AG10803 (cell line): ENCODE results near the gene PPM1E.
"Not testable (repeated sequence)": the region's sequence is repeated elsewhere in the genome, so short reads cannot be mapped to it uniquely, and the experiment has no call there.

Experiments used
- DNase-seq: peaks from one replicate; pipeline ENCODE4 v3.0.0; 2010; ENCODE audit warnings: low read depth
- H3K4me3 ChIP-seq: 2 replicates; pipeline ENCODE4 v1.5.1; 2011; ENCODE audit warnings: mild to moderate bottlenecking, low read length, control low read depth
- CTCF ChIP-seq: conservative IDR thresholded peaks from 2 replicates; pipeline ENCODE4 v1.5.1; 2011; ENCODE audit warnings: mild to moderate bottlenecking, low read length, control low read depth, inconsistent platforms

PPM1E gene

GRCh38 chr17:58947411-58947810 is 191.8 kb downstream of the PPM1E start:
- H3K4me3 ChIP-seq, result no peak overlapping the region
- no peak for TF ChIP-seq CTCF
- DNase-seq, result no peak

DNA sequence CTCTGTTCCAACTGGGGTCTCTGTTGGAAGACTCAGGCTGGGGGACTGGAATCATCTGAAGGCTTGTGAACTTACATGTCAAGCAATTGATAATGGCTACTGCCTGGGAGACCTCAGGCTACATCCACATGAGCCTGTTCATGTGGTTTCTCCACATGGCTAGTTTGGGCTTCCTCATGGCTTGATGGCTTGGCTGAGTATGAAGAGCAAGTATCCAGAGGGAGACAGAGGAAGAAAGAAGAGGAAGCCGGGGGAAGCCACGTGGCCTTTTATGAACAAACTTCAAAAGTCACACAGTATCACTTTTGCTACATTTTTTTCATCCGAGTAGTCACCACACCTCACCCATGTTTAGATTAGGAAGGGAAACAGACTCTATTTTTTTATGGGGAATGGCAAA is 192.2 kb downstream of the PPM1E start:
- TF ChIP-seq CTCF, result no peak
- no peak for DNase-seq
- no peak overlapping the region for H3K4me3 ChIP-seq

- DNase-seq, result not testable (repeated sequence)
Measured at GRCh38 chr17:58954358-58954757, 198.7 kb downstream of the PPM1E start.

GRCh38 chr17:58956997-58957724 is 201.5 kb downstream of the PPM1E start:
- DNase-seq, result no peak
- no peak for TF ChIP-seq CTCF

More at GRCh38 chr17:58954358-58954757, 198.7 kb downstream of the PPM1E start:
- H3K4me3 ChIP-seq, result not testable (repeated sequence)

GRCh38 chr17:58957725-58958073 is 202.0 kb downstream of the PPM1E start:
- H3K4me3 ChIP-seq, DNase-seq: not testable (repeated sequence)

More at GRCh38 chr17:58956997-58957724, 201.5 kb downstream of the PPM1E start:
- H3K4me3 ChIP-seq, result no peak overlapping the region

DNA sequence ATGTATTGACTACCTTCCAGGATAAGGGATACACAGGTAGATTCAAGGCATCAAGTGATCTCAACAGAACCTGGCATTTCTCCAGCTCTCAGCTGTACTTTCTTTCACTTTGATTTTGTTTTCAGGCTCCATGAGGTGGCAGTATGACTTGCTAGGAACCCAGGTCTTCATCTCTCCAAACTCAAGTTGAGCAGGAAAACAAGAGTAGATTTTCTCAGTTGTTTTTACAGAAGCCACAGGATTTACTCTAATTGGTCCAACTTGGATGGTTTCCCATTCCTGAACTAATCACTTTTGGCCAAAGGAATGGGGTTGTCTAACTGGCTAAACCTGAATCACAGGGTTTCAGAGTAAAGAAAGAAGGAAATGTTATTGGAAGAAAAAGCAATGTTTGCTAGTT is 204.4 kb downstream of the PPM1E start:
- H3K4me3 ChIP-seq, result no peak overlapping the region
- peak; percentile 22; the same call in 1 of the 2 replicates for TF ChIP-seq CTCF
- peak; percentile 51 for DNase-seq

DNA sequence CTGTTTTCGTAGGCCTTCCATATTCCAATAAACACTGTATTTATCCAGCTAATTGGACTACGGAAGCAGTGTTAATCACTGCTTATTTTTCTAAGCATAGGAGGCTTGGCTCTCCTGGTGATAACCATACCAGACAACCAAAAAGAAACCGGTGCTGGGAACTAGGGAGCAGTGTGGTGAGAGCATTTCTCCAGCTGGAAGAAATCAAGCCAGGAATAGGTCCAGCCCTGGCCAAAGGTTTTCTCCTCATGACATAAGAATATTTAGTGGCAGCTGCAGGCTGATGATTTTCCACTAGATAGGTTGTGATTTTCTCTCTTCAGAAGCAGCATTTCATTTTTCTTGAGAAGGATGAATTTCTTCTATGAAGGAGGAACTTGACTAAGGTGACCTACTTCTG is 209.6 kb downstream of the PPM1E start:
- no peak overlapping the region for H3K4me3 ChIP-seq
- DNase-seq, result no peak
- TF ChIP-seq CTCF, result no peak

DNA sequence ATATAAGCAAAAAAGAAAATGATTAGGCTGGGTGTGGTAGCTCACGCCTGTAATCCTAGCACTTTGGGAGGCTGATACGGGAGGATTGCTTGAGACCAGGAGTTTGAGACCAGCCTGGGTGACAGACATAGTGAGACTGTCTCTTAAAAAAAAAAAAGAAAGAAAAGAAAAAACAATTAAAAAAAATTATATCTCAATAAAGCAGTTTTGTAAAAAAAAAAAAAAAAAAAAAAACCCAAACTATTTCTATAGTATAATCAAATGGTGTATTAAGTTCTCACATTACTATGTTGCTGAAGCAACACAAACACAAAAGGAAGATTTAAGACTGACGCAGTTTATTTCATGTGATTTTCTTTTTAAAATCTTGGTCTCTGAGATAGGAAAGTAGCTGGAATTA is 210.6 kb downstream of the PPM1E start:
- no peak overlapping the region for H3K4me3 ChIP-seq
- no peak for DNase-seq
- TF ChIP-seq CTCF, result no peak
